ENCODE data around the gene RNF31.

The RNF31 gene

GRCh38 chr14:24159777-24160498 is 12.6 kb downstream of the RNF31 start:
- no peak for DNase-seq (ENCODE audit: low read depth)

- no peak for DNase-seq (ENCODE audit: low read depth)
Measured at GRCh38 chr14:24160499-24160849, 13.2 kb downstream of the RNF31 start.

GRCh38 chr14:24160850-24161804 is 13.8 kb downstream of the RNF31 start, which contains the start of gene IRF9:
Gene IRF9, plus strand, starts transcription at chr14:24161265. Its CDS starts 880 bp downstream, at chr14:24162145.
- DNase-seq (ENCODE audit: low read depth): peak; percentile 96

- no peak for DNase-seq (ENCODE audit: low read depth)
Measured at GRCh38 chr14:24162093-24162492, 14.8 kb downstream of the RNF31 start.

- DNase-seq (ENCODE audit: low read depth): no peak
Measured at GRCh38 chr14:24164518-24164991, 17.3 kb downstream of the RNF31 start.

GRCh38 chr14:24165785-24166184 is 18.5 kb downstream of the RNF31 start:
- DNase-seq (ENCODE audit: low read depth): no peak

GRCh38 chr14:24167469-24168114 is 20.3 kb downstream of the RNF31 start:
- DNase-seq (ENCODE audit: low read depth): no peak

GRCh38 chr14:24171422-24172260 is 24.3 kb downstream of the RNF31 start, which contains the start of gene REC8:
Gene REC8, plus strand, starts transcription at chr14:24172080. Its CDS starts 473 bp downstream, at chr14:24172553.
- DNase-seq (ENCODE audit: low read depth): peak; percentile 59

GRCh38 chr14:24172261-24172860 is 25.1 kb downstream of the RNF31 start:
- DNase-seq (ENCODE audit: low read depth): no peak

GRCh38 chr14:24172871-24173281 is 25.6 kb downstream of the RNF31 start:
- DNase-seq (ENCODE audit: low read depth): no peak

GRCh38 chr14:24176599-24176998 is 29.3 kb downstream of the RNF31 start:
- DNase-seq (ENCODE audit: low read depth): no peak

- no peak for DNase-seq (ENCODE audit: low read depth)
Measured at GRCh38 chr14:24177041-24177825, 29.9 kb downstream of the RNF31 start.

GRCh38 chr14:24177891-24178290 is 30.6 kb downstream of the RNF31 start:
- DNase-seq (ENCODE audit: low read depth): no peak

- DNase-seq (ENCODE audit: low read depth): no peak
Measured at GRCh38 chr14:24178399-24179178, 31.3 kb downstream of the RNF31 start.

GRCh38 chr14:24179294-24179960 is 32.1 kb downstream of the RNF31 start:
- DNase-seq (ENCODE audit: low read depth): no peak

GRCh38 chr14:24179961-24180796 is 32.9 kb downstream of the RNF31 start:
- DNase-seq (ENCODE audit: low read depth): no peak

- no peak for DNase-seq (ENCODE audit: low read depth)
Measured at GRCh38 chr14:24181371-24182077, 34.2 kb downstream of the RNF31 start.

Data from activated T-cell treated with anti-CD3 and anti-CD28 coated beads for 1 hour (primary cell).